ENCODE measurements around the gene CCL21.

DNA sequence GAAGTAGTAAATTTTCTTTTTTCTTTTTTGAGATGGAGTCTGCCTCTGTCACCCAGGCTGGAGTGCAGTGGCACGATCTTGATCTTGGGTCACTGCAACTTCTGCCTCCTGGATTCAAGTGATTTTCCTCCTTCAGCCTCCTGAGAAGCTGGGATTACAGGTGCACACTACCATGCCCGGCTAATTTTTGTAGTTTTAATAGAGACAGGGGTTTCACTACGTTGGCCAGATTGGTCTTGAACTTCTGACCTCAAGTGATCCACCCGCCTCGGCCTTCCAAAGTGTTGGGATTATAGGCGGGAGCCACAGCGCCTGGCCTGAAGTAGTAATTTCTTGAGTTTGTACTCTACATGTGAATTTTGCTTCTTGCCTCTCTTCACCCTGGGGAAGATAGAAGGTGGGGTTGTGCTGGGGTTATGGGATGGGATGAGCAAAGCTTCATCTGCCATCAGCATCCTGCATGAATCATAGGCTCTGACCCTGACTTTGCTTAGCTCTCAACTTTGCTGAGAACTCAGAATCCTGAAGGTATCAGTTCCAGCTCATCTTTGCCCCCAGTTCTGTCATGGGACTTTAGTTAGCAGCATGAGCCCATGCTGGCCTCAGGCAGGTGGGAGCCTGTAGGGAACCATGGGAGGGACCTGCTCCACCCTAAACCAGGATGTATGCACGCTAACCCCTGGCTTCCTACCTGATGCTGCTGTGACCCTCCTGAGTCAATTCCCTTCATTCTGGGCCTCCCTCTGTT lies 9.3 kb upstream of the CCL21 start:
- TF ChIP-seq, protein P1, sequence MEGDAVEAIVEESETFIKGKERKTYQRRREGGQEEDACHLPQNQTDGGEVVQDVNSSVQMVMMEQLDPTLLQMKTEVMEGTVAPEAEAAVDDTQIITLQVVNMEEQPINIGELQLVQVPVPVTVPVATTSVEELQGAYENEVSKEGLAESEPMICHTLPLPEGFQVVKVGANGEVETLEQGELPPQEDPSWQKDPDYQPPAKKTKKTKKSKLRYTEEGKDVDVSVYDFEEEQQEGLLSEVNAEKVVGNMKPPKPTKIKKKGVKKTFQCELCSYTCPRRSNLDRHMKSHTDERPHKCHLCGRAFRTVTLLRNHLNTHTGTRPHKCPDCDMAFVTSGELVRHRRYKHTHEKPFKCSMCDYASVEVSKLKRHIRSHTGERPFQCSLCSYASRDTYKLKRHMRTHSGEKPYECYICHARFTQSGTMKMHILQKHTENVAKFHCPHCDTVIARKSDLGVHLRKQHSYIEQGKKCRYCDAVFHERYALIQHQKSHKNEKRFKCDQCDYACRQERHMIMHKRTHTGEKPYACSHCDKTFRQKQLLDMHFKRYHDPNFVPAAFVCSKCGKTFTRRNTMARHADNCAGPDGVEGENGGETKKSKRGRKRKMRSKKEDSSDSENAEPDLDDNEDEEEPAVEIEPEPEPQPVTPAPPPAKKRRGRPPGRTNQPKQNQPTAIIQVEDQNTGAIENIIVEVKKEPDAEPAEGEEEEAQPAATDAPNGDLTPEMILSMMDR (IDR thresholded peaks at IDR 0.05): no peak
- TF ChIP-seq ZNF423 (CRISPR knock-in tag; IDR thresholded peaks at IDR 0.05): no peak
- no peak for TF ChIP-seq ESRRA (CRISPR knock-in tag; IDR thresholded peaks at IDR 0.05; ENCODE audit: borderline replicate concordance)
- TF ChIP-seq NFYB (CRISPR knock-in tag; conservative IDR thresholded peaks at IDR 0.05; ENCODE audit: low read depth): no peak
- TF ChIP-seq FOXP4 (CRISPR knock-in tag; IDR thresholded peaks at IDR 0.05): no peak
- no peak for TF ChIP-seq NR3C1 (CRISPR knock-in tag; conservative IDR thresholded peaks at IDR 0.05; ENCODE audit: low read depth)
- no peak for TF ChIP-seq ZBTB21 (CRISPR knock-in tag; IDR thresholded peaks at IDR 0.05; ENCODE audit: borderline replicate concordance)
- no peak for TF ChIP-seq MYBL2 (CRISPR knock-in tag; IDR thresholded peaks at IDR 0.05)
- no peak for TF ChIP-seq FOXJ3 (CRISPR knock-in tag; IDR thresholded peaks at IDR 0.05; ENCODE audit: borderline replicate concordance)
- no peak for TF ChIP-seq USF2 (CRISPR knock-in tag; IDR thresholded peaks at IDR 0.05)
- no peak for TF ChIP-seq ZMAT4 (CRISPR knock-in tag; IDR thresholded peaks at IDR 0.05)
- TF ChIP-seq CBFB (CRISPR knock-in tag; IDR thresholded peaks at IDR 0.05; ENCODE audit: low read depth): no peak
- TF ChIP-seq RELA (CRISPR knock-in tag; IDR thresholded peaks at IDR 0.05; ENCODE audit: borderline replicate concordance): no peak
- TF ChIP-seq, protein P2, sequence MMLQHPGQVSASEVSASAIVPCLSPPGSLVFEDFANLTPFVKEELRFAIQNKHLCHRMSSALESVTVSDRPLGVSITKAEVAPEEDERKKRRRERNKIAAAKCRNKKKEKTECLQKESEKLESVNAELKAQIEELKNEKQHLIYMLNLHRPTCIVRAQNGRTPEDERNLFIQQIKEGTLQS (CRISPR knock-in tag; conservative IDR thresholded peaks at IDR 0.05): no peak

All from WTC11 (cell line).